ENCODE results near the gene PMPCA. TPM values are rescaled to one million over a fixed set of nuclear protein-coding genes. Genes with fewer than 3 reads are reported as not detected.

The PMPCA gene
- total and polyA plus RNA-seq, 2 of the 8 experiments (the other 6 are each of a cell fraction or from before 2014, with no cell fraction given): 60.0 to 88.2 TPM

- Histone ChIP-seq H3K23ac (ENCODE audit: insufficient read length) (no peak overlapping the region), H2BK15ac (ENCODE audit: low read length) (no peak overlapping the region), H3K4me1 (replicated peaks in 1 of 4; ENCODE audit: control insufficient read depth in 3 of 4, insufficient read depth in 4 of 4, low read length in 3 of 4) (peaks cover 0 to 6% (median 2%) of the 10 kb centered on the region in 4 experiments; a peak in 1 of 7 replicates), H3K4me3 (ENCODE audit: extremely low read depth in 1 of 4, insufficient read depth in 2 of 4, low read depth in 3 of 4, low read length in 4 of 4) (no peak overlapping the region), H3K36me3 (ENCODE audit: control insufficient read depth in 2 of 4, insufficient read depth in 4 of 4, low read length in 3 of 4) (peaks cover 0 to 11% (median 2%) of the 10 kb centered on the region in 4 experiments; a peak in 2 of 8 replicates), H2AK5ac (ENCODE audit: low read depth, low read length) (no peak overlapping the region), H4K91ac (replicated peaks; ENCODE audit: insufficient read length, low read length) (no peak overlapping the region), H3K79me2 (ENCODE audit: control insufficient read depth in 1 of 2, insufficient read depth in 2 of 2, low read length in 2 of 2) (peaks cover 0 to 22% of the 10 kb centered on the region in 2 experiments; a peak in 1 of 4 replicates), H3K27me3 (replicated peaks in 1 of 4; ENCODE audit: control insufficient read depth in 3 of 4, extremely low read depth in 1 of 4, insufficient read depth in 3 of 4, low read length in 3 of 4) (peaks cover 0 to under 1% (median 0%) of the 10 kb centered on the region in 4 experiments; a peak in 1 of 7 replicates), H3K14ac (ENCODE audit: insufficient read length) (no peak overlapping the region), H4K8ac (ENCODE audit: extremely low read depth, insufficient read depth, low read length) (no peak overlapping the region), H3K27ac (ENCODE audit: low read depth, low read length) (no peak overlapping the region), H2BK120ac (replicated peaks; ENCODE audit: low read depth, low read length) (no peak overlapping the region), H3K9me3 (ENCODE audit: insufficient read depth in 2 of 2, low read depth in 1 of 2, low read length in 1 of 2) (no peaks in the 10 kb centered on the region), H3K79me1 (ENCODE audit: low read depth, low read length) (peaks cover 13% of the 10 kb centered on the region), H4K20me1 (replicated peaks in 1 of 2; ENCODE audit: control insufficient read depth in 1 of 2, insufficient read depth in 2 of 2, low read length in 2 of 2) (peaks cover 14 to 24% of the 10 kb centered on the region in 2 experiments), H3K56ac (replicated peaks; ENCODE audit: insufficient read length, low read depth, low read length) (no peak overlapping the region), H2BK20ac (ENCODE audit: low read length) (no peak overlapping the region), H3K9ac (replicated peaks in 1 of 4; ENCODE audit: extremely low read depth in 1 of 4, low read depth in 3 of 4, low read length in 3 of 4) (no peak overlapping the region), H3K4ac (replicated peaks; ENCODE audit: insufficient read length, low read depth, low read length) (no peak overlapping the region), H3K4me2 (ENCODE audit: insufficient read depth in 1 of 2, low read depth in 2 of 2, low read length in 2 of 2) (no peak overlapping the region), H4K5ac (ENCODE audit: insufficient read length, low read depth, low read length) (no peak overlapping the region), H3K18ac (ENCODE audit: extremely low read depth, low read length) (no peak overlapping the region), H2AFZ (ENCODE audit: low read length) (no peak overlapping the region), H3K23me2 (ENCODE audit: low read depth, low read length) (peaks cover 1% of the 10 kb centered on the region; the same call in 1 of the 2 replicates), H2BK12ac (ENCODE audit: low read depth, low read length) (no peak overlapping the region), H2BK5ac (ENCODE audit: low read depth, low read length) (no peak overlapping the region)
- ChIA-PET CTCF (ENCODE audit: partially characterized antibody) (interaction anchor here (0.6 to 2.4 kb wide), 8 partner anchors 31 to 193 kb away, joined by 3 to 7 read pairs (median 4); no protein-coding TSS in a partner anchor), POLR2A (ENCODE audit: partially characterized antibody) (interaction anchor here (1.0 to 4.2 kb wide), 8 partner anchors 9 to 88 kb away, joined by 3 to 22 read pairs (median 3); no protein-coding TSS in a partner anchor)
- DNase-seq (ENCODE audit: low read depth in 1 of 2, low spot score in 2 of 2) (no peak), FAIRE-seq (no peak)
- WGBS, 2 experiments (ENCODE audit: extremely low coverage in 1 of 2, insufficient coverage in 1 of 2, insufficient read length in 1 of 2, insufficient replicate concordance in 2 of 2, low coverage in 1 of 2, low lambda C conversion rate in 2 of 2, missing lambda C conversion rate in 1 of 2): 91% methylated on average over 31 of the region's 36 CpGs; no CpG with 5 or more reads in 1 of the 2 experiments
- TF ChIP-seq BACH1 (IDR thresholded peaks at IDR 0.05; ENCODE audit: low read length) (no peak), SP2 (IDR thresholded peaks at IDR 0.05; ENCODE audit: low read length) (no peak), CHD1 (IDR thresholded peaks at IDR 0.05; ENCODE audit: low read depth, low read length) (no peak), NRF1 (IDR thresholded peaks at IDR 0.05; ENCODE audit: low read depth, low read length) (no peak), BRCA1 (IDR thresholded peaks at IDR 0.05; ENCODE audit: low read depth, low read length) (no peak), RNF2 (IDR thresholded peaks at IDR 0.05; ENCODE audit: borderline replicate concordance, low read depth, low read length, missing control alignments, poor library complexity, severe bottlenecking) (no peak), RXRA (IDR thresholded peaks at IDR 0.05; ENCODE audit: insufficient read depth, low read depth, low read length) (no peak), KDM1A (IDR thresholded peaks at IDR 0.05; ENCODE audit: borderline replicate concordance, low read length) (no peak), SAP30 (IDR thresholded peaks at IDR 0.05; ENCODE audit: insufficient read depth, insufficient replicate concordance, low read length) (no peak)
- TF ChIP-seq, protein P1, sequence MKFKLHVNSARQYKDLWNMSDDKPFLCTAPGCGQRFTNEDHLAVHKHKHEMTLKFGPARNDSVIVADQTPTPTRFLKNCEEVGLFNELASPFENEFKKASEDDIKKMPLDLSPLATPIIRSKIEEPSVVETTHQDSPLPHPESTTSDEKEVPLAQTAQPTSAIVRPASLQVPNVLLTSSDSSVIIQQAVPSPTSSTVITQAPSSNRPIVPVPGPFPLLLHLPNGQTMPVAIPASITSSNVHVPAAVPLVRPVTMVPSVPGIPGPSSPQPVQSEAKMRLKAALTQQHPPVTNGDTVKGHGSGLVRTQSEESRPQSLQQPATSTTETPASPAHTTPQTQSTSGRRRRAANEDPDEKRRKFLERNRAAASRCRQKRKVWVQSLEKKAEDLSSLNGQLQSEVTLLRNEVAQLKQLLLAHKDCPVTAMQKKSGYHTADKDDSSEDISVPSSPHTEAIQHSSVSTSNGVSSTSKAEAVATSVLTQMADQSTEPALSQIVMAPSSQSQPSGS (IDR thresholded peaks at IDR 0.05; ENCODE audit: low read length): no peak
These were observed 22.7 kb downstream of the PMPCA start for GRCh38 chr9:136433043-136433715.

Measured in H1 (cell line).